GM04503 (cell line): ENCODE results near the gene LY86.

Experiments
- DNase-seq: peaks from one replicate; pipeline ENCODE4 v3.0.0-alpha.2; 2012; ENCODE audit warnings: low read depth

Gene LY86

GRCh38 chr6:6682225-6682624 lies 93.7 kb downstream of the LY86 start:
- DNase-seq, result no peak

DNA sequence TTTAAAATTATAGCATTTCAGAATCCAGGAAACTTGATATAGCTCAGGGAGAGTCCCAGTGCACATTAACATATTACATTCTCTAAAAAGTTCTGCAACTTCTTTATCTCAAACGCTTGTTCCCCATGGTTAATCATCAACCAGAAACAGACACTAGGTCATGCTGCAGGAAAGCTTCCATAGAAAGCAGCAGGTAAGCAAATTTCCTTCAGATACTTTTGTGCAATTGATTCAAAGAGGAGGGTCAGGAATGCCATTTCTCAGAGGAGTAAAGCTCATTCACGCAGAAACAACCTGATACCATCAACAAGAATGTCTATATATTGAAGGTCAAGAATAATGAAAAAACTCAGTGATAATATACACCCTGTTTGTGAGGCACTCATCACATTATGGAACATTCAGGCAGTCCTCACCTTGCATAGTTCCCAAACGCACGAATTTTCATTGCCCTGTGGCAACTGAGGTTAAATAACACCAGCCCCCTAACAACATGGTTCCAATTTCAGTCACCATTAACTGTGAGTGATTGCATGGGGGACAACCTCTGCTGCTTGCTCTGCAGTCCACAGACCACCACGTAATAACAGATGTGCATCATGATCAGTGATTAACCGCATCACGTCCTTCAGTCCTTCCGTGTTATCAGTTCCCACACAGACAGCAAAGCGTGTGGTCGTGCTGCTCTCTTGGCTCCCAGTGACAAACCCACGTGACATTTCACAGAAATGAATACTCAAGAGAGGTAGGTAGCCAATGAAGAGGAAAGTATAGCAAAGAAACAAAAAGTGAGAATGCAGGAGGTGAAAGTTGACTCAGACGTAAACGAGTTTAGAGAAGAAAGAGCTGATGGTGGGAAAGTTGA lies 95.7 kb downstream of the LY86 start:
- no peak for DNase-seq

- DNase-seq, result no peak
These were observed 96.9 kb downstream of the LY86 start for GRCh38 chr6:6685249-6686040.

DNA sequence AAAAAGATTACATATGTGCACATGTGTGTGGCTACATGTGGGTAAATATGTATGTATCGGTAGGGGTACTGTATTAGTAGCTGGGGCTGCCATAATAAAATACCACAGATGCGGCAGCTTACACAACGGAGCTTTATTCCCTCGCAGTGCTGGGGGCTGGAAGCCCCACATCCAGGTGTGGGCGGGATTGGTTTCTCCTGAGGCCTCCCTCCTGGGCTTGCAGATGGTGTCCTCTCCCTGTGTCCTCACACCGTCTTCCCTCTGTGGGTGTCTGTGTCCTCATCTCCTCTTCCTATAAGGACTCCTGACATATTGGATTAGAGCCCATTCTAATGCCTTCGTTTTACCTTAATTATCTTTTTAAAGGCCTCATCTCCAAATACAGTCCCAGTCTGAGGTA lies 97.7 kb downstream of the LY86 start:
- DNase-seq, result no peak

GRCh38 chr6:6686748-6687601 lies 98.5 kb downstream of the LY86 start:
- no peak for DNase-seq

DNA sequence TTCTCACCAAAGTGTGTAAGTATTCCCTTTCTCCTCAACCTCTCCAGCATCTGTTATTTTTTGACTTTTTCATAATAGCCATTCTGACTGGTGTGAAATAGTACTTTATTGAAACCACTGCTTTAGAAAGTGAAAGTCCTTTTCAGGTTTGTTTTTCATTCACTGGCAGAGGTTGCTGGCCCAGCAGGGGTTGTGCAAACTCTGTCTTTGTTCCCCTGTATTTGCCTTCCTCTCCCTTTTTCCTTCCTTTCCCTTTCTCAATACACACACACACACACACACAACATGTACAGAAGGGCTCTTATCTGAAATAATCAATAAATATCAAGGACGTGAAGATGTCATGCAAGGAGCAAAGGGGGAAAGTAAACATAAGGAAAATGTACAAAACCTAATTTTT lies 99.8 kb downstream of the LY86 start:
- DNase-seq, result no peak

GRCh38 chr6:6688951-6689350 lies 100.4 kb downstream of the LY86 start:
- no peak for DNase-seq

GRCh38 chr6:6689400-6690143 lies 101.1 kb downstream of the LY86 start:
- no peak for DNase-seq

- no peak for DNase-seq
These were observed 101.6 kb downstream of the LY86 start for GRCh38 chr6:6690144-6690483.

DNA sequence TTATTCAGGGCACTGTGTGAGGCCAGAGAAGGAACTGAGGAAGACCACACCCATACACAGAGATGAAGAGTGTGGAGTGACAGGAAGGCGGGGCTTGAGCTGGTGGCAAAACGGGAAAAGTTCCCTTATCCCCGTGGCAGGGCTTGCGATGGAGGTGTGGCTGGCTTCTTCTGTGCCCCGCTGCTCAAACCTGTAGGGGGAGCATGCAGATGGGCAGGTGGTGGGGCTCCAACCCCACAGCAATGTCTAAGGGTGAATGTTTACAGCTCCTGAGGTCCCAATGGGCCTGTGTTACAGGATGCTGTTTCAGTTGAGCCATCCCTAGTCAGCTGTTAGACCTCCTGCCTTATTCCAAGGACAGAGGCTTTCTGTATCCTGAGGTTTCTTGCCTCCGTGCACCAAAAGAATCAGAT lies 105.9 kb downstream of the LY86 start:
- no peak for DNase-seq

DNA sequence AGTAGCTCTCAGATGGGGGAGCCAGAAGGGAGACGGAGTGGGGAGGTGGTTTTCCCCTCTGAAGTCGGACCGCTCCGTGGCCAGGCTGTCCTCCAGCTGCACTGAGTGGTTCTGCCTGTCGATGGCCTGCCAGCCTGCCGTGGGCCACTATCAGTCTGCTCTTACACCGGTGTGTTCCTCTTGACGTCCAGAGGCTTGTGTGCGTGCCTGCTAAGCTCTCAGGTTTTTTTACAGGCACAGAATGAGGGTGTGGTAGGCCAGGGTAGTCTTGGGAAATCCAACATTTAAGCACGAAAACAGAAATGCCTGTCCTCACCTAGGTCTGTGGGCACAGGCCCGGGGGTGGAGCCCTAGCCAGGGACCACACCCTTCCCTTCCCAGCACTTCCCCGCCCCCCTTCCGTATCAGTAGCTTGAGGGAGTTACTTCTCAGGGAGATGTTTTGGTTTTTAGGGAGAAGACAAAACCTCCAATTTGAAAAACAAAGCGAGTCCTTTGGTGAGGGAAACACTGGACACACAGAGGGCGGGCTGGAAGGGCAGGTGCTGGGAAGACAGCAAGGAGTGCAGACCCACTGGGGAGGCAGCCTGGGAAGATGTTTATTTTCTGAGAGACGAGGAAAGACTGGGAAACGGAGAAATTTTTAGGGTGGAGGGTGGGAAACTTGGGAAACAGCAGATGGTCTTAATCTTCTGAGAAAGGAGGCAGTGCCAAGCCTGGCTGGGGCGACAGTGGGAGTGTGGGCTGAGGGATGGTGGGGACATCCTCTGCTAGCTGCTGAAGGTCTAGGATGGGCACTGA lies 106.5 kb downstream of the LY86 start:
- no peak for DNase-seq

GRCh38 chr6:6695625-6696276 lies 107.2 kb downstream of the LY86 start:
- no peak for DNase-seq

DNA sequence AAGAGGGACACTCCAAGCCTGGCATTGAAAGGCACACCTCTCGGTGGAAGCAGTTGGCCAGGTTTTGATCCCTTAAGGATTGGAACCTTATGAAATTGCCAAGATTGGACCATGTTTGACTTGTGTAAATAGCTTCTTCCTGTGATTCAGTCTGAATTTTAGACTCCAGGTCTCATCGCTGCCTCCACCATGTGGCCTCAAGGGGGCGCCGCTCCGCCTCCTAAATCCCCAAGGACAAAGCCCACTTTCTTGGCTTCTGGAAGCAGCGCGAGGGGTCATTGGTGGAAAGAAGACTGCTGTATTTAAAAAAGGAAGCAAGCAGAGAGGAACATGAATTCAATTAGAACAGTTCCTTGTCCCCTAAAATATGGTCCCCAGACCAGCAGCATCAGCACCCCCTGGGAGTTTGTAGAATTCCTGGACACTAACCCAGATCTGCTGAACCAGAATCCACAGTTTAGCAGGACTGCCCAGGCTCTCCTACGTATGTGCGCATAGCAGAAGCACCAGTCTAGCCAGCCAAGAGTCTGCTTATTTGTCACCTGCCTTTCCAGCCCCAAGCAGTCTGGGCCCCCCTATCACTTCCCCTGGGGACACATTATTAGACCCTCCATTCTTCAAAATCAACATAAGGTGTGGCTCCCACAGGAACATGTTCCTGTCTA lies 108.5 kb downstream of the LY86 start:
- no peak for DNase-seq

DNA sequence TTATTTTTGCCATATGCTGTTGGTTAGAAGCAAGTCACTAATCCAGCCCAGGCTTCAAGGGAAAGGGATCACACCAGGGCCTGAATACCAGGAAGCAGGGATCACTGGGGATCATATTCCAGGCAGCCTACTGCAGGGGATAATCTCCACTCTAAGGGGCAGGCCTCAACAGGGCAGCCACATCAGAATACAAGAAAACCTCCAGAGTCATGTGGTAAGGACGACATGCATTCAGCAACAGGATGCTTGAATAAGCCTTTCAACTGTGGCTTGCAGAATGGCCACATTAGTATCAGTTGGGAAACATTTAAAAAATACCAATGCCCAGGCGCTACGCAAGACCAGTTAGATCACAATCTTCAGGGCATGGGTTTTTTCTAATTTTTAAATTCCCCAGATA lies 109.1 kb downstream of the LY86 start:
- no peak for DNase-seq

DNA sequence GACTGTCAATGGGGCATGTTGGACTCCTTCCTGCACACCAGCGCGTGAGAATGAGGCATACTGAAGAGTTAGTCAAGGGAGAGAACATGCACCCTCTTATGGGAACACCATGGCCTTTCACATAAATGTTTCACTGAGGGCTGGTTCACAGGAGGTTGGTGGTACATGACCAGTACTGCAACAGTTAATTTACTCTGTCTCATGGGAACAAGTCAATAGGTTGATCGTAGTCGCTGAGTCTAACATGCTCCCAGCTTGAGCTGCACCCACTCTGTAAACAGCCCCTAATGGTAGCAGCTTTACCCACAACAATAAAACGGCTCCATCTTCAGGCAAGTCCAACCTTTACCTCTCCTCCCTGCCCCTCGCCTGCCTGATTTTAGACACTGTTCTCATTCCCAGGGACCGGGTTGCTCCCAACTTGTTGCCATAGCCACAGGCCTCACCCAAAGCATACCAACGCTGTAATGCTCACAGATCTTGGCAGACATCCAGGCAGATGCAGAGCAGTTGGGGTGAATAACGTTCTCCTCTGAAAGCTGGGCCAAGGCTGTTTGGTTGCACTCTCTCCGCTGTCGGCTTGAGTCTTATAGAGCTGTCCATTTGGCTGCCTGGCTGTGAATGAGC lies 111.3 kb downstream of the LY86 start:
- peak; percentile 96 for DNase-seq

- DNase-seq, result no peak
These were observed 112.1 kb downstream of the LY86 start for GRCh38 chr6:6700407-6701270.

- no peak for DNase-seq
These were observed 113.3 kb downstream of the LY86 start for GRCh38 chr6:6701864-6702263.

- no peak for DNase-seq
These were observed 115.2 kb downstream of the LY86 start for GRCh38 chr6:6703699-6704098.
